PC-3 (cell line): Measurements from ENCODE around the gene SELENOS.

Experiments used
- EZH2 ChIP-seq: fragments of 300-600 bp; sonication (generic); IDR thresholded peaks from one replicate; pipeline ENCODE4 v1.6.1; 2017; ENCODE audit warnings: antibody characterized with exemption, mild to moderate bottlenecking, low read length; ENCODE audit not compliant: unreplicated experiment
- EZH2phosphoT487 ChIP-seq: fragments of 300-600 bp; sonication (generic); IDR thresholded peaks from 2 replicates; pipeline ENCODE4 v1.6.1; 2018; ENCODE audit warnings: mild to moderate bottlenecking, antibody characterized with exemption, low read length, borderline replicate concordance
- TF ChIP-seq, protein P1 (sequence below): fragments of 300-600 bp; sonication (generic); conservative IDR thresholded peaks from 2 replicates; pipeline ENCODE4 v1.5.1; 2017; ENCODE audit warnings: antibody characterized with exemption, low read depth, mild to moderate bottlenecking, low read length

DNA sequence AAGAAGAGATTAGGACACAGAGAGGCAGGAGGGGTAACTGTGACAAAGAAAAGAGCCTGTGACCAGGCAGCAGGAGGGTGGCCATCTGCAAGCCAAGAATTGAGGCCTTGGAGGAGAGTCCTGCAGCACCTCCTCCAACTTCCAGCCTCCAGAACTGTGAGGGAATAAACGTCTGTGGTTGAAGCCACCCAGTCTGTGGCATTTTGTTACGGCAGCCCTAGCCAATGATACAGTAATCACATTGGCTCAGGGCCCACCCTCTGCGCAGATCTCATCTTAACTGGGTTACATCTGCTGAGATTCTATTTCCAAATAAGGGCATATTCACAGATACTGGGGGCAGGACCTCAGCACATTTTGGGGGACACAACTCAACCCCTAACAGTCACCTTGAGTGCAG, 11.3 kb downstream of the SELENOS start:
- TF ChIP-seq, protein P1, sequence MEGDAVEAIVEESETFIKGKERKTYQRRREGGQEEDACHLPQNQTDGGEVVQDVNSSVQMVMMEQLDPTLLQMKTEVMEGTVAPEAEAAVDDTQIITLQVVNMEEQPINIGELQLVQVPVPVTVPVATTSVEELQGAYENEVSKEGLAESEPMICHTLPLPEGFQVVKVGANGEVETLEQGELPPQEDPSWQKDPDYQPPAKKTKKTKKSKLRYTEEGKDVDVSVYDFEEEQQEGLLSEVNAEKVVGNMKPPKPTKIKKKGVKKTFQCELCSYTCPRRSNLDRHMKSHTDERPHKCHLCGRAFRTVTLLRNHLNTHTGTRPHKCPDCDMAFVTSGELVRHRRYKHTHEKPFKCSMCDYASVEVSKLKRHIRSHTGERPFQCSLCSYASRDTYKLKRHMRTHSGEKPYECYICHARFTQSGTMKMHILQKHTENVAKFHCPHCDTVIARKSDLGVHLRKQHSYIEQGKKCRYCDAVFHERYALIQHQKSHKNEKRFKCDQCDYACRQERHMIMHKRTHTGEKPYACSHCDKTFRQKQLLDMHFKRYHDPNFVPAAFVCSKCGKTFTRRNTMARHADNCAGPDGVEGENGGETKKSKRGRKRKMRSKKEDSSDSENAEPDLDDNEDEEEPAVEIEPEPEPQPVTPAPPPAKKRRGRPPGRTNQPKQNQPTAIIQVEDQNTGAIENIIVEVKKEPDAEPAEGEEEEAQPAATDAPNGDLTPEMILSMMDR, result no peak
- no peak for TF ChIP-seq EZH2phosphoT487
- TF ChIP-seq EZH2, result no peak
